Mesenteric fat pad (tissue), 1 donor: ENCODE results near the gene MAN1A2. TPM values are rescaled to one million over a fixed set of nuclear protein-coding genes. Genes with fewer than 3 reads are reported as not detected.

Experiments
- DNase-seq: peaks from one replicate; pipeline ENCODE4 v3.0.0-alpha.2; 2020; ENCODE audit warnings: low spot score
- total RNA-seq: library from RNA; stranded (reverse); fragmentation: NEBNext Ultra II Directional; extraction: Animal tissue kit (Norgen Biotek cat#: 25700); gene quantifications from one replicate; pipeline ENCODE4 v1.2.1, GENCODE V29; 2021
- donor health status: DM: yes; HTN: yes; CAD: no.

MAN1A2 gene
- total RNA-seq, 1 donor from 2014 or later: 40.9 TPM

DNA sequence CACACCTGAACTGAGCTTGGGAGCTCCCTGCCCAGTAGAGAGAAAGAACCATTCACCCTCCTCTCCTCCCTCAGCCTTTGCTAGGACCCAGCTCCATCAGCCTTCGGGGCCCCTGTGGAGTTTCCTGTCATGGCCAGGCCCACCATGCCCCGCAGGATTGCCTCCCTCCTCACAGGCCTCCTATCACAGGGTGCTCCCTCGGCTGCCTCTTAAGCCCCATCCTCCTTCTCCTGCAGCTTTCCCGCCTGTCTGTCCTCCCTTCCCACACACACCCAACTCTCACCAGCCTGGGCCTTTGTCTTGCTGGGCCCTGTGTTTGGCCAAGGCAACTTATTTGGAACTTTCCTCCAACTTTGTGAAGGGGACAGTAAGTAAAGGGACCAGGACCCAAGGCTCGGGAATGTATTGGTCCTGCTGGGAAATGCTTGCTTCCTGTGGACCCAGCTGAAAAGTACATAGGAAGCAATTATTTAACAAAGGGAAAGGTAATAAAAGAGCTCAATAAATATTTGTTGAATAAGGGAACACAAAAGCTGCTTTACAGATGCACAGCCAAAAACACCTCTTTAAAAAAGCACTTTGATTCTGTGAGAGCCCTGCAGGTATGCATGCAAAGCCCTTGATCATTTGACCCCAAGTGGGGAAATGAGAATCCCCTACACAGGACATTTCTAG is 207.0 kb downstream of the MAN1A2 start:
- peak; percentile 72 for DNase-seq

DNA sequence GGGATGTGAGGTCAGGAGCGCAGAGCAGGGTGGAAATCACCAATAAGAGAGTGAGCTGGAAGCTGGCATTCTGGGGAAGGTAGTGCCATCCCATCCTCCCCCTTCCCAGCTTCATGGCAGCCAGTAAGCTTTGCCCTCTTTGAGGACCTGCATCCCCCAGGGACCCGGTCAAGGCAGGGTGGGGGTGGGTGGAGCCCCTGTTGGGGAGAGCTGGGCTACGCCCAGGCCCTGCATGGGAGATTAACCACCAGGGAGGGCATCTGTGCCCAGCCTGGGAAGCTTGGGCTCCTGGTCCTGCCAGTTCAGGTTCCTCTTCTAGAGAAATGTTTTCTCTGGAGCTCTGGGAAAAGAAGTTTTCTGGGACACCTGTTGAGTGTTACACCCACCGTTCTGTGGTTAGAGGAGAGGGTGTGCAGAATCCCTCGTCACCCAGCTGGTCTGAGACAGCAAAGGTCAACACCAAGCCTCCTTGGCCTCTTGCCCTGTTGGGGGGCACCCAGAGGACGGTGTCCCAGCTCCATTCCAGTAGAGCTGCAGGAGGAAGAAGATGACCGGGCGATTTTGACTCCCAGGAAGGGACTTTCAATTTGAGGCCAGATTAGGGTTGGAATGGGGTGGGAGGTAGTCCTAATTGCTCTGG is 208.5 kb downstream of the MAN1A2 start:
- no peak for DNase-seq

DNA sequence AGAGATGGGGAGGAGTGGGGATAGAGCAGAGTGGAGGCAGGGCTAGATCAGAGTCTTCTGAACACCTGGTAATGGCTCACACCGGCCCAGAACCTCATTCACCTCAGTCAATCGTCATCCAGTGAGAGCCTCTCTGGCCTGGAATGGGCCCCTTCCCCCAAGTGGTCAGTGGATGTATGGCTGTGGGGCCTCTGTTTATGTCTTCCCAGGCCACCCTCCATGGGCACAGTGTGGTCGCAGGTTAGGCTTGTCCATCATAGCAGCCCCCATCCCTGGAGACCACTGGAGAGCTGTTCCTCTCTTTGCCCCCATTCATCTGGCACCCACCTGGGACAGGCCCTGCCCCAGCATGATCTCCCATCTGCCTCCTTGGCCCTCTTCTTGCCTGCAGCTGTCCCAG is 209.0 kb downstream of the MAN1A2 start:
- no peak for DNase-seq

DNA sequence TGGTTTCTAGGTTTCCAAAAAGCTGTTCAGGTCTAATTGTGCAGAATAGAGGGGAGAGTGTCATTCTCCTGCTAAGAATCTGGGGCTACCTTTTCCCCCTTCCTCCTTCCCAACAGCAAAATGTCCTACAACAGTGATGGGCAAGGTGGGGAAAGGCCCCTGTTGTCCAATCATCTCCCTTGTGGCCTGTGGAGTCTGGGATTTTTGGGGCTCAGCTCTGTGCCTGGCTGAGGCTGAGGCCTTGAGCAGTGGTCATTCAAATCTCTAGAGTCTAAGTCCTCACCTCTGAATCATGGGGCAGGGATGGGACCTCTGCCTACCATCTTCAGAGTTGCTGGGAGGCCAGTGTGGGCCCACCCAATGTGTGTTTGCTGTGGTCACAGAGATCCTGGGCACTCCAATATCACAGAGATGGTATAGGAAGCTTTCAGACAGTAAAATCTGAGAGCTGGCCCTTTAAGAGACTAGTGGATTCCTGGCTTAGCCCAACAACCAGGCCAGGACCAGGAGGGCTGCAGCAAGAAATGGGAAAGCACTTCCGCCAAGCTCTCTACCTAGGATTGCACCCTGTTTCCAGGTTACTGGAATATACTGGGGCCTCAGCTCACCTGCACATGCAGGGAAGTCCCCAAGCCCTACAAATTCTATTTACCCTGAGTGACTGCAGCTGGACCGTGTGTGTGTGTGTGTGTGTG is 210.1 kb downstream of the MAN1A2 start:
- DNase-seq: no peak

DNA sequence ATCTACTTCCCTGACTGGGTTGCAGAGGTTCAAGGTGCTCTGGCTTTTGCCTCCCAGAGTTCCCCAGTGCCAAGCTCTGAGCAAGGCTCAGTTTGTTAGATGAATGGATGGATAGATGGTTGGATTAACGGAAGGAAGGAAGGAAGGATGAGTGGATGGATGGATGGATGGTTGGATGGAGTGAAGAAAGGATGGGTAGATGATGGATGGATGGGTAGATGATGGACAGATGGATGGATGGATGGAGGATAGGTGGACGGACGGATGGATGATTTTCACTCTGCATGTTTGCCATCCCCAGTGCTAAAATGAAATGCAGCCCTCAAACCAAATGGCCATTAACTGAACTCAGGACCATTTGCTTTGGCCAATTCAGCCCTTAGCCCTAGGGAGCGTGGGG is 211.2 kb downstream of the MAN1A2 start:
- DNase-seq: no peak

Other genes starting within 250 kb of the MAN1A2 start
- 0.64 TPM for gene TRIM45, start 245.7 kb upstream of the MAN1A2 start, total RNA-seq
- not detected for gene VTCN1, start 156.5 kb upstream of the MAN1A2 start, total RNA-seq
- 2.5 TPM for gene TENT5C, start 238.6 kb downstream of the MAN1A2 start, total RNA-seq